GM23338 (cell line): Measurements from ENCODE around the gene ZNF544.

ENCODE experiments used
- CREB1 ChIP-seq: fragments of 250-450 bp; sonication (Bioruptor Pico); IDR thresholded peaks from 2 replicates; pipeline ENCODE4 v1.5.0; 2020; ENCODE audit warnings: low read depth, mild to moderate bottlenecking, moderate library complexity
- EZH2 ChIP-seq: fragments of 200-600 bp; sonication (generic); IDR thresholded peaks from one replicate; pipeline ENCODE4 v1.8.0; 2017; ENCODE audit warnings: antibody characterized with exemption, mild to moderate bottlenecking, low read depth; ENCODE audit not compliant: unreplicated experiment
- EZH2phosphoT487 ChIP-seq: fragments of 200-600 bp; sonication (generic); IDR thresholded peaks from one replicate; pipeline ENCODE4 v1.8.1; 2018; ENCODE audit warnings: antibody characterized with exemption; ENCODE audit not compliant: unreplicated experiment
- POLR2AphosphoS5 ChIP-seq: IDR thresholded peaks from 2 replicates; pipeline ENCODE4 v1.6.1; 2016; ENCODE audit warnings: antibody characterized with exemption, low read depth
- REST ChIP-seq: IDR thresholded peaks from one replicate; pipeline ENCODE4 v1.6.1; 2018; ENCODE audit warnings: antibody characterized with exemption; ENCODE audit not compliant: unreplicated experiment
- ZNF114 ChIP-seq: fragments of 250-450 bp; sonication (Bioruptor Pico); IDR thresholded peaks from 2 replicates; pipeline ENCODE4 v1.5.0; 2020; ENCODE audit warnings: mild to moderate bottlenecking, moderate library complexity
- TF ChIP-seq, protein P1 (sequence below), 2 experiments: fragments of 200-600 bp in 1 of 2; sonication (generic) in 1 of 2; conservative IDR thresholded peaks; 2 replicates each; pipeline versions ENCODE4 v1.5.1 to v1.6.1; 2016 to 2017; ENCODE audit warnings: antibody characterized with exemption in 2 of 2, low read depth in 2 of 2, mild to moderate bottlenecking in 2 of 2, moderate library complexity in 1 of 2
- TF ChIP-seq, protein P2 (sequence below): fragments of 250-450 bp; sonication (Bioruptor Pico); IDR thresholded peaks from 2 replicates; pipeline ENCODE4 v1.5.0; 2020; ENCODE audit warnings: mild to moderate bottlenecking, moderate library complexity

- TF ChIP-seq EZH2 (no peak), EZH2phosphoT487 (no peak), POLR2AphosphoS5 (no peak), CREB1 (CRISPR knock-in tag) (no peak), ZNF114 (CRISPR knock-in tag) (no peak), REST (no peak)
- TF ChIP-seq, protein P1, sequence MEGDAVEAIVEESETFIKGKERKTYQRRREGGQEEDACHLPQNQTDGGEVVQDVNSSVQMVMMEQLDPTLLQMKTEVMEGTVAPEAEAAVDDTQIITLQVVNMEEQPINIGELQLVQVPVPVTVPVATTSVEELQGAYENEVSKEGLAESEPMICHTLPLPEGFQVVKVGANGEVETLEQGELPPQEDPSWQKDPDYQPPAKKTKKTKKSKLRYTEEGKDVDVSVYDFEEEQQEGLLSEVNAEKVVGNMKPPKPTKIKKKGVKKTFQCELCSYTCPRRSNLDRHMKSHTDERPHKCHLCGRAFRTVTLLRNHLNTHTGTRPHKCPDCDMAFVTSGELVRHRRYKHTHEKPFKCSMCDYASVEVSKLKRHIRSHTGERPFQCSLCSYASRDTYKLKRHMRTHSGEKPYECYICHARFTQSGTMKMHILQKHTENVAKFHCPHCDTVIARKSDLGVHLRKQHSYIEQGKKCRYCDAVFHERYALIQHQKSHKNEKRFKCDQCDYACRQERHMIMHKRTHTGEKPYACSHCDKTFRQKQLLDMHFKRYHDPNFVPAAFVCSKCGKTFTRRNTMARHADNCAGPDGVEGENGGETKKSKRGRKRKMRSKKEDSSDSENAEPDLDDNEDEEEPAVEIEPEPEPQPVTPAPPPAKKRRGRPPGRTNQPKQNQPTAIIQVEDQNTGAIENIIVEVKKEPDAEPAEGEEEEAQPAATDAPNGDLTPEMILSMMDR (conservative IDR thresholded peaks at IDR 0.05; ENCODE audit: low read depth in 2 of 2) = no peak
- TF ChIP-seq, protein P2, sequence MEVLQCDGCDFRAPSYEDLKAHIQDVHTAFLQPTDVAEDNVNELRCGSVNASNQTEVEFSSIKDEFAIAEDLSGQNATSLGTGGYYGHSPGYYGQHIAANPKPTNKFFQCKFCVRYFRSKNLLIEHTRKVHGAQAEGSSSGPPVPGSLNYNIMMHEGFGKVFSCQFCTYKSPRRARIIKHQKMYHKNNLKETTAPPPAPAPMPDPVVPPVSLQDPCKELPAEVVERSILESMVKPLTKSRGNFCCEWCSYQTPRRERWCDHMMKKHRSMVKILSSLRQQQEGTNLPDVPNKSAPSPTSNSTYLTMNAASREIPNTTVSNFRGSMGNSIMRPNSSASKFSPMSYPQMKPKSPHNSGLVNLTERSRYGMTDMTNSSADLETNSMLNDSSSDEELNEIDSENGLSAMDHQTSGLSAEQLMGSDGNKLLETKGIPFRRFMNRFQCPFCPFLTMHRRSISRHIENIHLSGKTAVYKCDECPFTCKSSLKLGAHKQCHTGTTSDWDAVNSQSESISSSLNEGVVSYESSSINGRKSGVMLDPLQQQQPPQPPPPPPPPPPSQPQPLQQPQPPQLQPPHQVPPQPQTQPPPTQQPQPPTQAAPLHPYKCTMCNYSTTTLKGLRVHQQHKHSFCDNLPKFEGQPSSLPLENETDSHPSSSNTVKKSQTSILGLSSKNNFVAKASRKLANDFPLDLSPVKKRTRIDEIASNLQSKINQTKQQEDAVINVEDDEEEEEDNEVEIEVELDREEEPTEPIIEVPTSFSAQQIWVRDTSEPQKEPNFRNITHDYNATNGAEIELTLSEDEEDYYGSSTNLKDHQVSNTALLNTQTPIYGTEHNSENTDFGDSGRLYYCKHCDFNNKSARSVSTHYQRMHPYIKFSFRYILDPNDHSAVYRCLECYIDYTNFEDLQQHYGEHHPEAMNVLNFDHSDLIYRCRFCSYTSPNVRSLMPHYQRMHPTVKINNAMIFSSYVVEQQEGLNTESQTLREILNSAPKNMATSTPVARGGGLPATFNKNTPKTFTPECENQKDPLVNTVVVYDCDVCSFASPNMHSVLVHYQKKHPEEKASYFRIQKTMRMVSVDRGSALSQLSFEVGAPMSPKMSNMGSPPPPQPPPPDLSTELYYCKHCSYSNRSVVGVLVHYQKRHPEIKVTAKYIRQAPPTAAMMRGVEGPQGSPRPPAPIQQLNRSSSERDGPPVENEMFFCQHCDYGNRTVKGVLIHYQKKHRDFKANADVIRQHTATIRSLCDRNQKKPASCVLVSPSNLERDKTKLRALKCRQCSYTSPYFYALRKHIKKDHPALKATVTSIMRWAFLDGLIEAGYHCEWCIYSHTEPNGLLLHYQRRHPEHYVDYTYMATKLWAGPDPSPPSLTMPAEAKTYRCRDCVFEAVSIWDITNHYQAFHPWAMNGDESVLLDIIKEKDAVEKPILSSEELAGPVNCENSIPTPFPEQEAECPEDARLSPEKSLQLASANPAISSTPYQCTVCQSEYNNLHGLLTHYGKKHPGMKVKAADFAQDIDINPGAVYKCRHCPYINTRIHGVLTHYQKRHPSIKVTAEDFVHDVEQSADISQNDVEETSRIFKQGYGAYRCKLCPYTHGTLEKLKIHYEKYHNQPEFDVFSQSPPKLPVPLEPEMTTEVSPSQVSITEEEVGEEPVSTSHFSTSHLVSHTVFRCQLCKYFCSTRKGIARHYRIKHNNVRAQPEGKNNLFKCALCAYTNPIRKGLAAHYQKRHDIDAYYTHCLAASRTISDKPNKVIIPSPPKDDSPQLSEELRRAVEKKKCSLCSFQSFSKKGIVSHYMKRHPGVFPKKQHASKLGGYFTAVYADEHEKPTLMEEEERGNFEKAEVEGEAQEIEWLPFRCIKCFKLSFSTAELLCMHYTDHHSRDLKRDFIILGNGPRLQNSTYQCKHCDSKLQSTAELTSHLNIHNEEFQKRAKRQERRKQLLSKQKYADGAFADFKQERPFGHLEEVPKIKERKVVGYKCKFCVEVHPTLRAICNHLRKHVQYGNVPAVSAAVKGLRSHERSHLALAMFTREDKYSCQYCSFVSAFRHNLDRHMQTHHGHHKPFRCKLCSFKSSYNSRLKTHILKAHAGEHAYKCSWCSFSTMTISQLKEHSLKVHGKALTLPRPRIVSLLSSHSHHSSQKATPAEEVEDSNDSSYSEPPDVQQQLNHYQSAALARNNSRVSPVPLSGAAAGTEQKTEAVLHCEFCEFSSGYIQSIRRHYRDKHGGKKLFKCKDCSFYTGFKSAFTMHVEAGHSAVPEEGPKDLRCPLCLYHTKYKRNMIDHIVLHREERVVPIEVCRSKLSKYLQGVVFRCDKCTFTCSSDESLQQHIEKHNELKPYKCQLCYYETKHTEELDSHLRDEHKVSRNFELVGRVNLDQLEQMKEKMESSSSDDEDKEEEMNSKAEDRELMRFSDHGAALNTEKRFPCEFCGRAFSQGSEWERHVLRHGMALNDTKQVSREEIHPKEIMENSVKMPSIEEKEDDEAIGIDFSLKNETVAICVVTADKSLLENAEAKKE = no peak
Measured at GRCh38 chr19:58311345-58311865, 82.7 kb downstream of the ZNF544 start.
